Measurements from ENCODE around the gene PLCL2.

PLCL2 gene

GRCh38 chr3:16869261-16870005, 15.3 kb upstream of the PLCL2 start:
- Histone ChIP-seq H3K27ac (ENCODE audit: low read length) (no peak overlapping the region), H3K4me3 (ENCODE audit: low read length) (no peak overlapping the region), H3K9me3 (ENCODE audit: control insufficient read depth, low read depth, low read length) (no peaks in the 10 kb centered on the region), H3K36me3 (ENCODE audit: control insufficient read depth, low read depth, low read length) (no peaks in the 10 kb centered on the region), H3K4me1 (ENCODE audit: control insufficient read depth, low read depth, low read length) (no peaks in the 10 kb centered on the region), H3K27me3 (ENCODE audit: control insufficient read depth, insufficient read depth, low read length) (no peaks in the 10 kb centered on the region), H3K9ac (ENCODE audit: low read length) (no peak overlapping the region)

GRCh38 chr3:16871915-16872842, 12.6 kb upstream of the PLCL2 start:
- no peak overlapping the region for H3K4me3 ChIP-seq (ENCODE audit: low read length)
- no peaks in the 10 kb centered on the region for H3K36me3 ChIP-seq (ENCODE audit: control insufficient read depth, low read depth, low read length)
- H3K9me3 ChIP-seq (ENCODE audit: control insufficient read depth, low read depth, low read length): no peaks in the 10 kb centered on the region
- no peak overlapping the region for H3K27ac ChIP-seq (ENCODE audit: low read length)
- H3K9ac ChIP-seq (ENCODE audit: low read length): no peak overlapping the region
- no peaks in the 10 kb centered on the region for H3K27me3 ChIP-seq (ENCODE audit: control insufficient read depth, insufficient read depth, low read length)
- H3K4me1 ChIP-seq (ENCODE audit: control insufficient read depth, low read depth, low read length): no peaks in the 10 kb centered on the region

- H3K36me3 ChIP-seq (ENCODE audit: control insufficient read depth, low read depth, low read length): no peaks in the 10 kb centered on the region
- no peaks in the 10 kb centered on the region for H3K4me1 ChIP-seq (ENCODE audit: control insufficient read depth, low read depth, low read length)
- H3K27me3 ChIP-seq (ENCODE audit: control insufficient read depth, insufficient read depth, low read length): no peaks in the 10 kb centered on the region
- no peak overlapping the region for H3K27ac ChIP-seq (ENCODE audit: low read length)
- no peaks in the 10 kb centered on the region for H3K9me3 ChIP-seq (ENCODE audit: control insufficient read depth, low read depth, low read length)
- no peak overlapping the region for H3K9ac ChIP-seq (ENCODE audit: low read length)
- no peak overlapping the region for H3K4me3 ChIP-seq (ENCODE audit: low read length)
These were observed 10.9 kb upstream of the PLCL2 start for GRCh38 chr3:16873872-16874271.

GRCh38 chr3:16875876-16876550, 8.7 kb upstream of the PLCL2 start:
- no peak overlapping the region for H3K9ac ChIP-seq (ENCODE audit: low read length)
- H3K27ac ChIP-seq (ENCODE audit: low read length): no peak overlapping the region
- no peak overlapping the region for H3K4me3 ChIP-seq (ENCODE audit: low read length)
- no peaks in the 10 kb centered on the region for H3K27me3 ChIP-seq (ENCODE audit: control insufficient read depth, insufficient read depth, low read length)
- no peaks in the 10 kb centered on the region for H3K9me3 ChIP-seq (ENCODE audit: control insufficient read depth, low read depth, low read length)
- no peaks in the 10 kb centered on the region for H3K4me1 ChIP-seq (ENCODE audit: control insufficient read depth, low read depth, low read length)
- no peaks in the 10 kb centered on the region for H3K36me3 ChIP-seq (ENCODE audit: control insufficient read depth, low read depth, low read length)

GRCh38 chr3:16877505-16877904, 7.2 kb upstream of the PLCL2 start:
- no peaks in the 10 kb centered on the region for H3K36me3 ChIP-seq (ENCODE audit: control insufficient read depth, low read depth, low read length)
- H3K27me3 ChIP-seq (ENCODE audit: control insufficient read depth, insufficient read depth, low read length): peaks cover 6% of the 10 kb centered on the region
- H3K9me3 ChIP-seq (ENCODE audit: control insufficient read depth, low read depth, low read length): no peaks in the 10 kb centered on the region
- no peak overlapping the region for H3K27ac ChIP-seq (ENCODE audit: low read length)
- no peak overlapping the region for H3K4me3 ChIP-seq (ENCODE audit: low read length)
- H3K9ac ChIP-seq (ENCODE audit: low read length): no peak overlapping the region
- no peaks in the 10 kb centered on the region for H3K4me1 ChIP-seq (ENCODE audit: control insufficient read depth, low read depth, low read length)

GRCh38 chr3:16877911-16878310, 6.8 kb upstream of the PLCL2 start:
- no peak overlapping the region for H3K4me3 ChIP-seq (ENCODE audit: low read length)
- peaks cover 9% of the 10 kb centered on the region for H3K27me3 ChIP-seq (ENCODE audit: control insufficient read depth, insufficient read depth, low read length)
- H3K9ac ChIP-seq (ENCODE audit: low read length): no peak overlapping the region
- H3K9me3 ChIP-seq (ENCODE audit: control insufficient read depth, low read depth, low read length): no peaks in the 10 kb centered on the region
- no peaks in the 10 kb centered on the region for H3K4me1 ChIP-seq (ENCODE audit: control insufficient read depth, low read depth, low read length)
- H3K36me3 ChIP-seq (ENCODE audit: control insufficient read depth, low read depth, low read length): no peaks in the 10 kb centered on the region
- H3K27ac ChIP-seq (ENCODE audit: low read length): no peak overlapping the region

GRCh38 chr3:16881896-16882630, 2.7 kb upstream of the PLCL2 start:
- no peaks in the 10 kb centered on the region for H3K36me3 ChIP-seq (ENCODE audit: control insufficient read depth, low read depth, low read length)
- H3K27ac ChIP-seq (ENCODE audit: low read length): no peak overlapping the region
- H3K4me3 ChIP-seq (ENCODE audit: low read length): no peak overlapping the region
- H3K9me3 ChIP-seq (ENCODE audit: control insufficient read depth, low read depth, low read length): no peaks in the 10 kb centered on the region
- H3K4me1 ChIP-seq (ENCODE audit: control insufficient read depth, low read depth, low read length): peaks cover 14% of the 10 kb centered on the region
- H3K27me3 ChIP-seq (ENCODE audit: control insufficient read depth, insufficient read depth, low read length): peaks cover 24% of the 10 kb centered on the region
- no peak overlapping the region for H3K9ac ChIP-seq (ENCODE audit: low read length)

- Histone ChIP-seq H3K9me3 (ENCODE audit: control insufficient read depth, low read depth, low read length) (no peaks in the 10 kb centered on the region), H3K9ac (ENCODE audit: low read length) (no peak overlapping the region), H3K36me3 (ENCODE audit: control insufficient read depth, low read depth, low read length) (no peaks in the 10 kb centered on the region), H3K4me3 (ENCODE audit: low read length) (peak overlapping the region; percentile 81), H3K4me1 (ENCODE audit: control insufficient read depth, low read depth, low read length) (peaks cover 14% of the 10 kb centered on the region), H3K27me3 (ENCODE audit: control insufficient read depth, insufficient read depth, low read length) (peaks cover 24% of the 10 kb centered on the region), H3K27ac (ENCODE audit: low read length) (no peak overlapping the region)
These were observed 1.6 kb upstream of the PLCL2 start for GRCh38 chr3:16883057-16883722.

- Histone ChIP-seq H3K4me3 (ENCODE audit: low read length) (peak overlapping the region; percentile 81), H3K9me3 (ENCODE audit: control insufficient read depth, low read depth, low read length) (no peaks in the 10 kb centered on the region), H3K36me3 (ENCODE audit: control insufficient read depth, low read depth, low read length) (no peaks in the 10 kb centered on the region), H3K4me1 (ENCODE audit: control insufficient read depth, low read depth, low read length) (peaks cover 15% of the 10 kb centered on the region), H3K27me3 (ENCODE audit: control insufficient read depth, insufficient read depth, low read length) (peaks cover 24% of the 10 kb centered on the region), H3K9ac (ENCODE audit: low read length) (no peak overlapping the region), H3K27ac (ENCODE audit: low read length) (no peak overlapping the region)
These were observed 1.1 kb upstream of the PLCL2 start for GRCh38 chr3:16883723-16884083.

- Histone ChIP-seq H3K9me3 (ENCODE audit: control insufficient read depth, low read depth, low read length) (no peaks in the 10 kb centered on the region), H3K27ac (ENCODE audit: low read length) (no peak overlapping the region), H3K4me1 (ENCODE audit: control insufficient read depth, low read depth, low read length) (peaks cover 20% of the 10 kb centered on the region), H3K36me3 (ENCODE audit: control insufficient read depth, low read depth, low read length) (no peaks in the 10 kb centered on the region), H3K9ac (ENCODE audit: low read length) (peak overlapping the region; percentile 41), H3K27me3 (ENCODE audit: control insufficient read depth, insufficient read depth, low read length) (peaks cover 24% of the 10 kb centered on the region), H3K4me3 (ENCODE audit: low read length) (peak overlapping the region; percentile 81)
These were observed 539 bp upstream of the PLCL2 start for GRCh38 chr3:16884084-16884747.

Data from iPS-18a (cell line).